ENCODE results near the gene TREML1. TPM values are rescaled to one million over a fixed set of nuclear protein-coding genes. Genes with fewer than 3 reads are reported as not detected.

The TREML1 gene
- total RNA-seq, 4 donors from 2014 or later: not detected

- no peak for ATAC-seq
- Histone ChIP-seq H3K36me3 (no peaks in the 10 kb centered on the region), H3K9me3 (no peaks in the 10 kb centered on the region), H3K4me3 (no peak overlapping the region), H3K27me3 (peaks cover 38% of the 10 kb centered on the region), H3K27ac (no peak overlapping the region), H3K4me1 (no peaks in the 10 kb centered on the region)
- TF ChIP-seq POLR2A (IDR thresholded peaks at IDR 0.05): no peak
- no peak for TF ChIP-seq CTCF (IDR thresholded peaks at IDR 0.05)
- no peak for TF ChIP-seq EP300 (IDR thresholded peaks at IDR 0.05)
- TF ChIP-seq POLR2AphosphoS5 (IDR thresholded peaks at IDR 0.05): no peak
- 64 to 74% methylated on average over 2 of the region's 2 CpGs for WGBS, 2 donors (ENCODE audit: low coverage in 1 of 2)
Observed at GRCh38 chr6:41174610-41175009, 20.5 kb upstream of the TREML1 start.

GRCh38 chr6:41171908-41172307 lies 17.8 kb upstream of the TREML1 start:
- WGBS, 2 donors (ENCODE audit: low coverage in 1 of 2): 0 to 41% methylated on average over 3 of the region's 3 CpGs
- H3K9me3 ChIP-seq: no peaks in the 10 kb centered on the region
- H3K27ac ChIP-seq: no peak overlapping the region
- H3K36me3 ChIP-seq: no peaks in the 10 kb centered on the region
- peaks cover 49% of the 10 kb centered on the region for H3K27me3 ChIP-seq
- ATAC-seq: no peak
- H3K4me1 ChIP-seq: no peaks in the 10 kb centered on the region
- TF ChIP-seq POLR2AphosphoS5 (IDR thresholded peaks at IDR 0.05) (no peak), EP300 (IDR thresholded peaks at IDR 0.05) (no peak), CTCF (IDR thresholded peaks at IDR 0.05) (no peak), POLR2A (IDR thresholded peaks at IDR 0.05) (no peak)
- H3K4me3 ChIP-seq: no peak overlapping the region

GRCh38 chr6:41170547-41171160 lies 16.5 kb upstream of the TREML1 start:
- Histone ChIP-seq H3K27ac (no peak overlapping the region), H3K27me3 (peaks cover 50% of the 10 kb centered on the region), H3K4me3 (no peak overlapping the region), H3K4me1 (no peaks in the 10 kb centered on the region), H3K36me3 (no peaks in the 10 kb centered on the region), H3K9me3 (no peaks in the 10 kb centered on the region)
- ATAC-seq: no peak
- TF ChIP-seq POLR2AphosphoS5 (IDR thresholded peaks at IDR 0.05) (no peak), CTCF (IDR thresholded peaks at IDR 0.05) (no peak), POLR2A (IDR thresholded peaks at IDR 0.05) (no peak), EP300 (IDR thresholded peaks at IDR 0.05) (no peak)
- 39 to 69% methylated on average over 3 to 4 of the region's 4 CpGs for WGBS, 2 donors (ENCODE audit: low coverage in 1 of 2)

- WGBS, 2 donors (ENCODE audit: low coverage in 1 of 2): 71 to 83% methylated on average over 1 to 2 of the region's 5 CpGs
Observed at GRCh38 chr6:41167173-41167963, 13.2 kb upstream of the TREML1 start.

More at GRCh38 chr6:41167173-41167963, 13.2 kb upstream of the TREML1 start:
- no peak for TF ChIP-seq EP300 (IDR thresholded peaks at IDR 0.05)
- TF ChIP-seq POLR2AphosphoS5 (IDR thresholded peaks at IDR 0.05): no peak
- TF ChIP-seq CTCF (IDR thresholded peaks at IDR 0.05): no peak
- TF ChIP-seq POLR2A (IDR thresholded peaks at IDR 0.05): no peak
- no peak overlapping the region for H3K4me3 ChIP-seq
- H3K36me3 ChIP-seq: no peaks in the 10 kb centered on the region
- no peaks in the 10 kb centered on the region for H3K9me3 ChIP-seq
- H3K27me3 ChIP-seq: peaks cover 43% of the 10 kb centered on the region
- no peaks in the 10 kb centered on the region for H3K4me1 ChIP-seq
- ATAC-seq: no peak
- H3K27ac ChIP-seq: no peak overlapping the region
